OCI-LY7 (cell line): ENCODE measurements around the gene ITGB2.

Source experiments
- CTCF ChIP-seq: fragments of 200-600 bp; sonication (generic); conservative IDR thresholded peaks from 2 replicates; pipeline ENCODE4 v1.5.1; 2014; ENCODE audit warnings: mild to moderate bottlenecking, antibody characterized with exemption, low read length, moderate library complexity, mixed read lengths
- EZH2phosphoT487 ChIP-seq: fragments of 200-600 bp; sonication (generic); IDR thresholded peaks from 2 replicates; pipeline ENCODE4 v1.6.1; 2018; ENCODE audit warnings: low read depth, borderline replicate concordance, mild to moderate bottlenecking, mixed run types, antibody characterized with exemption, low read length, moderate library complexity, mixed read lengths

GRCh38 chr21:44842721-44843445 is 77.8 kb downstream of the ITGB2 start:
- no peak for TF ChIP-seq CTCF
- no peak for TF ChIP-seq EZH2phosphoT487
